GM19193 (cell line): Measurements from ENCODE around the gene HTR4.

Source experiments
- POLR2A ChIP-seq: IDR thresholded peaks from 4 replicates; pipeline ENCODE4 v1.6.1; 2011; ENCODE audit not compliant: insufficient read depth, insufficient read length; ENCODE audit errors: extremely low read depth

HTR4 gene

GRCh38 chr5:148452499-148453193 is 201.7 kb downstream of the HTR4 start:
- no peak for TF ChIP-seq POLR2A

GRCh38 chr5:148446611-148447010 is 207.7 kb downstream of the HTR4 start:
- TF ChIP-seq POLR2A, result no peak

GRCh38 chr5:148445578-148445977 is 208.7 kb downstream of the HTR4 start:
- TF ChIP-seq POLR2A, result no peak

GRCh38 chr5:148443998-148444397 is 210.3 kb downstream of the HTR4 start:
- no peak for TF ChIP-seq POLR2A

- TF ChIP-seq POLR2A, result no peak
Measured at GRCh38 chr5:148443241-148443640, 211.1 kb downstream of the HTR4 start.

GRCh38 chr5:148438933-148439332 is 215.4 kb downstream of the HTR4 start:
- TF ChIP-seq POLR2A, result no peak

GRCh38 chr5:148437249-148437648 is 217.1 kb downstream of the HTR4 start:
- TF ChIP-seq POLR2A, result no peak

- no peak for TF ChIP-seq POLR2A
Measured at GRCh38 chr5:148436029-148436428, 218.3 kb downstream of the HTR4 start.

- TF ChIP-seq POLR2A, result no peak
Measured at GRCh38 chr5:148433826-148434225, 220.5 kb downstream of the HTR4 start.
